WTC11 (cell line): Measurements from ENCODE around the gene MAPK7. TPM values are rescaled to one million over a fixed set of nuclear protein-coding genes. Genes with fewer than 3 reads are reported as not detected.

ENCODE experiments used
- ATAC-seq: fragments of 200-7000 bp; cut with Tn5 transposase; 2 replicates; pipeline ENCODE4 v1.10.0; 2021; ENCODE audit warnings: mild to moderate bottlenecking, moderate library complexity
- CTCF ChIA-PET: fragments of 300-600 bp; sonication (Branson Sonifier 250); formaldehyde crosslinking; loops from one replicate; lab custom pipeline; 2021; ENCODE audit warnings: antibody characterized with exemption; lab: Charles Lee
- POLR2A ChIA-PET: fragments of 350-600 bp; sonication (Branson Sonifier 250); formaldehyde crosslinking; loops from one replicate; lab custom pipeline; 2021; ENCODE audit warnings: antibody characterized with exemption; lab: Charles Lee
- DNase-seq: peaks from one replicate; pipeline ENCODE4 v3.0.0; 2021; ENCODE audit warnings: low spot score
- H3K27ac Mint-ChIP-seq: 2 replicates; pipeline ENCODE4 v1.8.0; 2021; ENCODE audit warnings: mixed read lengths
- H3K27me3 Mint-ChIP-seq: 2 replicates; pipeline ENCODE4 v1.8.0; 2021; ENCODE audit warnings: low read depth, mild to moderate bottlenecking, moderate library complexity, mixed read lengths
- H3K36me3 Mint-ChIP-seq: 2 replicates; pipeline ENCODE4 v1.8.0; 2021; ENCODE audit warnings: mixed read lengths
- H3K4me1 Mint-ChIP-seq: 2 replicates; pipeline ENCODE4 v1.8.0; 2022; ENCODE audit warnings: mixed read lengths
- H3K4me3 Mint-ChIP-seq: 2 replicates; pipeline ENCODE4 v1.8.0; 2021; ENCODE audit warnings: mild to moderate bottlenecking, moderate library complexity, mixed read lengths
- H3K9me3 Mint-ChIP-seq: 2 replicates; pipeline ENCODE4 v1.8.0; 2021; ENCODE audit warnings: mixed read lengths
- ATF1 ChIP-seq: sonication (generic); formaldehyde crosslinking; IDR thresholded peaks from 2 replicates; pipeline ENCODE4 v1.8.1; 2023; ENCODE audit warnings: mild to moderate bottlenecking, moderate library complexity, missing genetic modification reagents
- CBFB ChIP-seq: sonication (generic); formaldehyde crosslinking; IDR thresholded peaks from 2 replicates; pipeline ENCODE4 v1.8.1; 2022; ENCODE audit warnings: mild to moderate bottlenecking, low read depth, missing genetic modification reagents
- EMX1 ChIP-seq: fragments of 250-450 bp; sonication (Bioruptor Pico); IDR thresholded peaks from 2 replicates; pipeline ENCODE4 v1.8.0; 2021; ENCODE audit warnings: mild to moderate bottlenecking
- ETV6 ChIP-seq: sonication (generic); formaldehyde crosslinking; IDR thresholded peaks from 2 replicates; pipeline ENCODE4 v1.8.1; 2022; ENCODE audit warnings: mild to moderate bottlenecking, missing genetic modification reagents
- GRHL2 ChIP-seq: fragments of 250-450 bp; sonication (Bioruptor Pico); IDR thresholded peaks from 2 replicates; pipeline ENCODE4 v1.8.0; 2022; ENCODE audit warnings: mild to moderate bottlenecking, moderate library complexity; ENCODE audit not compliant: insufficient replicate concordance, severe bottlenecking
- GTF2I ChIP-seq: fragments of 250-450 bp; sonication (Bioruptor Pico); conservative IDR thresholded peaks from 2 replicates; pipeline ENCODE4 v1.4.0; 2021; ENCODE audit warnings: mild to moderate bottlenecking
- HMGA2 ChIP-seq: fragments of 250-450 bp; sonication (Bioruptor Pico); IDR thresholded peaks from 2 replicates; pipeline ENCODE4 v1.4.0; 2021; ENCODE audit warnings: mild to moderate bottlenecking, moderate library complexity
- HMGXB4 ChIP-seq: sonication (generic); formaldehyde crosslinking; IDR thresholded peaks from 2 replicates; pipeline ENCODE4 v1.8.1; 2023; ENCODE audit warnings: mild to moderate bottlenecking, moderate library complexity, missing genetic modification reagents
- JUN ChIP-seq: sonication (generic); formaldehyde crosslinking; IDR thresholded peaks from 2 replicates; pipeline ENCODE4 v1.8.0; 2023; ENCODE audit warnings: mild to moderate bottlenecking, missing genetic modification reagents
- MXD4 ChIP-seq: fragments of 250-450 bp; sonication (Bioruptor Pico); IDR thresholded peaks from 2 replicates; pipeline ENCODE4 v1.8.0; 2021; ENCODE audit warnings: mild to moderate bottlenecking, moderate library complexity, borderline replicate concordance
- NFE2L1 ChIP-seq: sonication (generic); formaldehyde crosslinking; IDR thresholded peaks from 2 replicates; pipeline ENCODE4 v1.8.1; 2023; ENCODE audit warnings: missing genetic modification reagents
- NR1H2 ChIP-seq: sonication (generic); formaldehyde crosslinking; IDR thresholded peaks from 2 replicates; pipeline ENCODE4 v1.9.0; 2021; ENCODE audit warnings: mild to moderate bottlenecking, moderate library complexity, missing genetic modification reagents
- NR2C2 ChIP-seq: sonication (generic); formaldehyde crosslinking; IDR thresholded peaks from 2 replicates; pipeline ENCODE4 v1.8.0; 2022; ENCODE audit warnings: mild to moderate bottlenecking, missing genetic modification reagents
- NR3C1 ChIP-seq: sonication (generic); formaldehyde crosslinking; conservative IDR thresholded peaks from 2 replicates; pipeline ENCODE4 v1.8.1; 2023; ENCODE audit warnings: low read depth, mild to moderate bottlenecking, missing genetic modification reagents
- PRDM15 ChIP-seq: sonication (generic); formaldehyde crosslinking; IDR thresholded peaks from 2 replicates; pipeline ENCODE4 v1.8.0; 2022; ENCODE audit warnings: missing genetic modification reagents
- TCF7 ChIP-seq: sonication (generic); formaldehyde crosslinking; IDR thresholded peaks from 2 replicates; pipeline ENCODE4 v1.8.0; 2022; ENCODE audit warnings: mild to moderate bottlenecking, low read depth, missing genetic modification reagents, moderate library complexity
- ZNF281 ChIP-seq: sonication (generic); formaldehyde crosslinking; IDR thresholded peaks from 2 replicates; pipeline ENCODE4 v1.8.0; 2023; ENCODE audit warnings: mild to moderate bottlenecking, missing genetic modification reagents
- ZNF425 ChIP-seq: fragments of 250-450 bp; sonication (Bioruptor Pico); conservative IDR thresholded peaks from 2 replicates; pipeline ENCODE4 v1.9.0; 2021; ENCODE audit warnings: mild to moderate bottlenecking
- total RNA-seq: library from RNA; stranded (reverse); gene quantifications from 3 replicates; pipeline ENCODE4 v1.2.3, GENCODE V29; 2021
- TF ChIP-seq, protein P1 (sequence below): sonication (generic); formaldehyde crosslinking; IDR thresholded peaks from 2 replicates; pipeline ENCODE4 v1.8.1; 2023; ENCODE audit warnings: mild to moderate bottlenecking, missing genetic modification reagents, moderate library complexity
- TF ChIP-seq, protein P2 (sequence below): fragments of 200-600 bp; IDR thresholded peaks from 2 replicates; pipeline ENCODE4 v1.8.0; 2022; ENCODE audit warnings: antibody characterized with exemption
- TF ChIP-seq, protein P3 (sequence below): sonication (generic); formaldehyde crosslinking; IDR thresholded peaks from 2 replicates; pipeline ENCODE4 v1.8.0; 2022; ENCODE audit warnings: mild to moderate bottlenecking, missing genetic modification reagents

MAPK7 gene
- total RNA-seq, 1 experiment from 2014 or later, result 38.5 TPM

DNA sequence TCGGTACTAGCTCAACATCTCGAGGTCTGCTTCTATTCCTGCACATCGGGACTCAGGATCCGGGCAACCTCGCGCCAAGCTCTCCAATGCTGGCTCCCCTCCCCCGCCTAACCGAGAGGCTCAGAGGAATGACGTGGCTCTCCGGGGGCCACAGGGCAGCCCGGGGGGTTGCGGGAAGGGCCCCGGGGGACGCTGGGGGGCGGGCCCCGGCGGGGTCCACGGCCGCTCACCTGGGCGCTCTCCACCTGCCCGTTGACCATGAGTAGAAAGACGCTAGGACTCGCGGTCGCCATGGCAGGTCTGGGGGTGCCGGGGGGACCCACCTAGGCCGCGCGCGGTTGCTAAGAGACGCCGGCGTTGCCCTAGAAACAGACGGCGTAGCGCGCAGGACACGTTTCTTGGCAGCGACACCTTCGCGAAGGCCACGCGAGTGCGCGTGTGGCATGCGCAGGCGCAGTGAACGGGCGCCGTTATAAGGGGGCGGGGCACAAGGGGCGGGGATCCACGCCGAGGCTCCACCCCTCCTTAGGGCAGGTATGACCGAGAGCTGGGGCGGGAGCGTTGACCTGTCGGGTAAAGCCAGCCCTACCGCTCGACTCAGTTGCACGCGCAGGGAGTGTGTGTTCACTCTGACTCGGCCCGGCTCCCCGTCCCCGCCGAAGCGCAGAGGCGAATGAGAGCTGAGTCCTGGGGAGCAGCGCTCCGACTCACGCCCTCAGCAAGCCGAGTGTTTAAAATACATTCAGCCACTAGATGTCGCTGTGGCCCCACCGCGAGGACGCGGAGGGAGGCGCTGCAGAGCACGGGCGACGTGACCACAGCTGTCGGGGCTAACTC lies 15.8 kb upstream of the MAPK7 start, which contains the start of gene B9D1:
TSS of gene B9D1 (minus strand) at position 447 of the 837 bp plus-strand sequence. CDS start at position 293, 154 bp downstream.
- ChIA-PET CTCF (interaction anchor here (0.6 to 5.4 kb wide), 70 partner anchors 9 to 648 kb away, joined by 3 to 91 read pairs (median 4); partner anchors contain the start of genes ALDH3A2, MAPK7, MFAP4 and RNF112), POLR2A (interaction anchor here (0.8 to 1.8 kb wide), 6 partner anchors 15 to 382 kb away, joined by 3 to 14 read pairs (median 3); partner anchors contain the start of genes ALDH3A2 and MAPK7)
- peaks cover 17% of the 10 kb centered on the region for H3K36me3 Mint-ChIP-seq
- peaks cover 22% of the 10 kb centered on the region for H3K4me1 Mint-ChIP-seq
- peak within 1 kb of the TSS; percentile 83 for H3K4me3 Mint-ChIP-seq
- no peaks in the 10 kb centered on the region for H3K27me3 Mint-ChIP-seq
- H3K9me3 Mint-ChIP-seq, result no peaks in the 10 kb centered on the region
- ATAC-seq, result peak; percentile 82
- peak; percentile 94 for DNase-seq
- H3K27ac Mint-ChIP-seq, result peak within 1 kb of the TSS; percentile 73
- TF ChIP-seq ZNF425 (CRISPR knock-in tag) (no peak), JUN (no peak), HMGA2 (no peak), PRDM15 (CRISPR knock-in tag) (no peak), GRHL2 (no peak), NR2C2 (CRISPR knock-in tag) (no peak), EMX1 (CRISPR knock-in tag) (no peak), ETV6 (CRISPR knock-in tag) (peak; percentile 42; the same call in 1 of the 2 replicates), NR3C1 (CRISPR knock-in tag) (no peak), GTF2I (CRISPR knock-in tag) (no peak), CBFB (CRISPR knock-in tag) (no peak), TCF7 (CRISPR knock-in tag) (no peak), NFE2L1 (CRISPR knock-in tag) (0 out of 2 replicates have a peak, but pooled peaks have one; percentile 32), ZNF281 (no peak), ATF1 (CRISPR knock-in tag) (no peak), NR1H2 (CRISPR knock-in tag) (no peak), HMGXB4 (CRISPR knock-in tag) (peak; percentile 68), MXD4 (CRISPR knock-in tag) (no peak)
- TF ChIP-seq, protein P1, sequence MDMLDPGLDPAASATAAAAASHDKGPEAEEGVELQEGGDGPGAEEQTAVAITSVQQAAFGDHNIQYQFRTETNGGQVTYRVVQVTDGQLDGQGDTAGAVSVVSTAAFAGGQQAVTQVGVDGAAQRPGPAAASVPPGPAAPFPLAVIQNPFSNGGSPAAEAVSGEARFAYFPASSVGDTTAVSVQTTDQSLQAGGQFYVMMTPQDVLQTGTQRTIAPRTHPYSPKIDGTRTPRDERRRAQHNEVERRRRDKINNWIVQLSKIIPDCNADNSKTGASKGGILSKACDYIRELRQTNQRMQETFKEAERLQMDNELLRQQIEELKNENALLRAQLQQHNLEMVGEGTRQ (CRISPR knock-in tag), result no peak
- TF ChIP-seq, protein P2, sequence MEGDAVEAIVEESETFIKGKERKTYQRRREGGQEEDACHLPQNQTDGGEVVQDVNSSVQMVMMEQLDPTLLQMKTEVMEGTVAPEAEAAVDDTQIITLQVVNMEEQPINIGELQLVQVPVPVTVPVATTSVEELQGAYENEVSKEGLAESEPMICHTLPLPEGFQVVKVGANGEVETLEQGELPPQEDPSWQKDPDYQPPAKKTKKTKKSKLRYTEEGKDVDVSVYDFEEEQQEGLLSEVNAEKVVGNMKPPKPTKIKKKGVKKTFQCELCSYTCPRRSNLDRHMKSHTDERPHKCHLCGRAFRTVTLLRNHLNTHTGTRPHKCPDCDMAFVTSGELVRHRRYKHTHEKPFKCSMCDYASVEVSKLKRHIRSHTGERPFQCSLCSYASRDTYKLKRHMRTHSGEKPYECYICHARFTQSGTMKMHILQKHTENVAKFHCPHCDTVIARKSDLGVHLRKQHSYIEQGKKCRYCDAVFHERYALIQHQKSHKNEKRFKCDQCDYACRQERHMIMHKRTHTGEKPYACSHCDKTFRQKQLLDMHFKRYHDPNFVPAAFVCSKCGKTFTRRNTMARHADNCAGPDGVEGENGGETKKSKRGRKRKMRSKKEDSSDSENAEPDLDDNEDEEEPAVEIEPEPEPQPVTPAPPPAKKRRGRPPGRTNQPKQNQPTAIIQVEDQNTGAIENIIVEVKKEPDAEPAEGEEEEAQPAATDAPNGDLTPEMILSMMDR, result peak; percentile 96
- TF ChIP-seq, protein P3, sequence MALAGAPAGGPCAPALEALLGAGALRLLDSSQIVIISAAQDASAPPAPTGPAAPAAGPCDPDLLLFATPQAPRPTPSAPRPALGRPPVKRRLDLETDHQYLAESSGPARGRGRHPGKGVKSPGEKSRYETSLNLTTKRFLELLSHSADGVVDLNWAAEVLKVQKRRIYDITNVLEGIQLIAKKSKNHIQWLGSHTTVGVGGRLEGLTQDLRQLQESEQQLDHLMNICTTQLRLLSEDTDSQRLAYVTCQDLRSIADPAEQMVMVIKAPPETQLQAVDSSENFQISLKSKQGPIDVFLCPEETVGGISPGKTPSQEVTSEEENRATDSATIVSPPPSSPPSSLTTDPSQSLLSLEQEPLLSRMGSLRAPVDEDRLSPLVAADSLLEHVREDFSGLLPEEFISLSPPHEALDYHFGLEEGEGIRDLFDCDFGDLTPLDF (CRISPR knock-in tag), result no peak
